NCI-H510A treated with DMSO at 0.1 percent for 48 hours (cell line): ENCODE data around the gene SUSD3.

Source experiments
- DNase-seq: peaks from one replicate; lab custom pipeline; 2025; lab: John Stamatoyannopoulos, UW

SUSD3 gene

GRCh38 chr9:93052791-93053540 is 5.5 kb upstream of the SUSD3 start:
- DNase-seq: no peak

- no peak for DNase-seq
These were observed 4.6 kb upstream of the SUSD3 start for GRCh38 chr9:93053781-93054331.

GRCh38 chr9:93054758-93055704 is 3.5 kb upstream of the SUSD3 start:
- no peak for DNase-seq

- DNase-seq: no peak
These were observed 1.3 kb upstream of the SUSD3 start for GRCh38 chr9:93057042-93057702.

- DNase-seq: no peak
These were observed 672 bp upstream of the SUSD3 start for GRCh38 chr9:93057703-93058354.

GRCh38 chr9:93059011-93059714 is 662 bp downstream of the SUSD3 start:
- DNase-seq: no peak

GRCh38 chr9:93059715-93060578 is 1.4 kb downstream of the SUSD3 start:
- no peak for DNase-seq

GRCh38 chr9:93060746-93061259 is 2.3 kb downstream of the SUSD3 start:
- no peak for DNase-seq

- no peak for DNase-seq
These were observed 2.8 kb downstream of the SUSD3 start for GRCh38 chr9:93061260-93061751.

GRCh38 chr9:93061791-93062763 is 3.6 kb downstream of the SUSD3 start:
- DNase-seq: peak; percentile 50

- DNase-seq: peak; percentile 64
These were observed 6.1 kb downstream of the SUSD3 start for GRCh38 chr9:93064392-93065134.

GRCh38 chr9:93065135-93065720 is 6.7 kb downstream of the SUSD3 start:
- DNase-seq: no peak

GRCh38 chr9:93066978-93067603 is 8.6 kb downstream of the SUSD3 start:
- no peak for DNase-seq

- no peak for DNase-seq
These were observed 10.5 kb downstream of the SUSD3 start for GRCh38 chr9:93068956-93069355.

- DNase-seq: no peak
These were observed 13.0 kb downstream of the SUSD3 start for GRCh38 chr9:93071464-93071863.

GRCh38 chr9:93072383-93072795 is 13.9 kb downstream of the SUSD3 start:
- DNase-seq: peak; percentile 17
